IMR-90 (cell line): ENCODE results near the gene TIGIT. TPM values are rescaled to one million over a fixed set of nuclear protein-coding genes. Genes with fewer than 3 reads are reported as not detected.

ENCODE experiments used
- ATAC-seq: fragments of 200-7000 bp; cut with Tn5 transposase; 2 replicates; pipeline ENCODE4 v1.9.1; 2020; ENCODE audit warnings: low read depth, mild to moderate bottlenecking, moderate library complexity
- BruUV-seq: library from RNA; stranded (reverse); fragments of 400-500 nt; replicated peaks from 2 replicates; lab custom pipeline; 2021; lab: Mats Ljungman, UMichigan
- CTCF ChIA-PET: fragments of 300-600 bp; formaldehyde crosslinking; extraction: SDS; loops from one replicate; lab custom pipeline; 2021; ENCODE audit warnings: antibody characterized with exemption; lab: Yijun Ruan, JAX
- POLR2A ChIA-PET: fragments of 300-600 bp; sonication (Branson Sonifier 250); formaldehyde crosslinking; loops from one replicate; lab custom pipeline; 2022; ENCODE audit warnings: antibody characterized with exemption; ENCODE audit not compliant: unreplicated experiment; lab: Charles Lee
- DNase-seq: peaks from one replicate; pipeline ENCODE4 v3.0.0; 2013
- H2AFZ ChIP-seq: replicated peaks from 2 replicates; pipeline ENCODE3; 2013; ENCODE audit warnings: low read length, mild to moderate bottlenecking; ENCODE audit not compliant: poor library complexity
- H2AK5ac ChIP-seq: 2 replicates; pipeline ENCODE4 v1.6.1; 2013; ENCODE audit warnings: low read depth, low read length, inconsistent platforms
- H2AK9ac ChIP-seq: replicated peaks from 2 replicates; pipeline ENCODE3; 2013; ENCODE audit warnings: mild to moderate bottlenecking, low read depth, low read length, moderate library complexity; ENCODE audit not compliant: poor library complexity
- H2BK120ac ChIP-seq: 2 replicates; pipeline ENCODE4 v1.6.1; 2013; ENCODE audit warnings: low read depth, low read length, inconsistent platforms
- H2BK15ac ChIP-seq: 3 replicates; pipeline ENCODE4 v1.6.1; 2013; ENCODE audit warnings: low read depth, low read length, inconsistent platforms
- H2BK20ac ChIP-seq: 2 replicates; pipeline ENCODE4 v1.6.1; 2013; ENCODE audit warnings: low read depth, mild to moderate bottlenecking, inconsistent platforms, low read length, moderate library complexity
- H2BK5ac ChIP-seq: 2 replicates; pipeline ENCODE4 v1.6.1; 2013; ENCODE audit warnings: mild to moderate bottlenecking, low read depth, low read length, inconsistent platforms; ENCODE audit not compliant: poor library complexity, severe bottlenecking
- H3K14ac ChIP-seq: replicated peaks from 2 replicates; pipeline ENCODE4 v1.6.1; 2013; ENCODE audit warnings: low read depth, low read length, inconsistent platforms
- H3K18ac ChIP-seq: 2 replicates; pipeline ENCODE4 v1.6.1; 2013; ENCODE audit warnings: low read depth, low read length, control low read depth
- H3K23ac ChIP-seq: 2 replicates; pipeline ENCODE4 v1.6.1; 2013; ENCODE audit warnings: low read depth, low read length, inconsistent platforms
- H3K27ac ChIP-seq: 2 replicates; pipeline ENCODE4 v1.5.1; 2013; ENCODE audit warnings: mild to moderate bottlenecking, control low read depth, low read length; ENCODE audit not compliant: insufficient read depth
- H3K27me3 ChIP-seq: 2 replicates; pipeline ENCODE4 v1.6.1; 2013; ENCODE audit warnings: low read length; ENCODE audit not compliant: control insufficient read depth, insufficient read depth
- H3K36me3 ChIP-seq: 2 replicates; pipeline ENCODE4 v1.6.1; 2013; ENCODE audit warnings: low read length, mixed read lengths; ENCODE audit not compliant: control insufficient read depth, insufficient read depth
- H3K4ac ChIP-seq: 2 replicates; pipeline ENCODE4 v1.6.1; 2013; ENCODE audit warnings: low read depth, low read length, inconsistent platforms
- H3K4me1 ChIP-seq: 2 replicates; pipeline ENCODE4 v1.6.1; 2013; ENCODE audit warnings: low read length, mixed read lengths; ENCODE audit not compliant: control insufficient read depth, insufficient read depth
- H3K4me2 ChIP-seq: 2 replicates; pipeline ENCODE4 v1.6.1; 2013; ENCODE audit warnings: low read depth, mild to moderate bottlenecking, control low read depth, low read length, moderate library complexity
- H3K4me3 ChIP-seq: 2 replicates; pipeline ENCODE4 v1.5.1; 2013; ENCODE audit warnings: low read depth, mild to moderate bottlenecking, control low read depth, low read length, moderate library complexity; ENCODE audit not compliant: insufficient read depth
- H3K56ac ChIP-seq: 2 replicates; pipeline ENCODE4 v1.6.1; 2013; ENCODE audit warnings: low read length, inconsistent platforms; ENCODE audit not compliant: insufficient read depth; ENCODE audit errors: extremely low read depth
- H3K79me1 ChIP-seq, 2 experiments: 2 replicates each; pipeline ENCODE4 v1.6.1; 2013; ENCODE audit warnings: low read length in 2 of 2, inconsistent platforms in 1 of 2, low read depth in 1 of 2
- H3K9ac ChIP-seq: 2 replicates; pipeline ENCODE4 v1.6.1; 2013; ENCODE audit warnings: low read depth, low read length, control low read depth
- H3K9me1 ChIP-seq: 2 replicates; pipeline ENCODE4 v1.6.1; 2013; ENCODE audit warnings: low read length, inconsistent platforms; ENCODE audit not compliant: insufficient read depth
- H3K9me3 ChIP-seq: 2 replicates; pipeline ENCODE4 v1.6.1; 2013; ENCODE audit warnings: low read length; ENCODE audit not compliant: control insufficient read depth, insufficient read depth
- H4K20me1 ChIP-seq: 2 replicates; pipeline ENCODE4 v1.6.1; 2013; ENCODE audit warnings: low read length, inconsistent platforms; ENCODE audit not compliant: insufficient read depth
- H4K5ac ChIP-seq: 2 replicates; pipeline ENCODE4 v1.6.1; 2013; ENCODE audit warnings: mild to moderate bottlenecking, low read depth, low read length, control low read depth
- H4K8ac ChIP-seq, 2 experiments: 2 replicates each; pipeline ENCODE4 v1.6.1; 2013; ENCODE audit warnings: low read depth in 2 of 2, low read length in 2 of 2, control low read depth in 1 of 2, inconsistent platforms in 1 of 2
- H4K91ac ChIP-seq: 2 replicates; pipeline ENCODE4 v1.6.1; 2013; ENCODE audit warnings: low read depth, low read length, inconsistent platforms; ENCODE audit not compliant: insufficient read depth
- BHLHE40 ChIP-seq: fragments of 150-350 bp; IDR thresholded peaks from 2 replicates; pipeline ENCODE4 v1.6.1; 2016; ENCODE audit warnings: mild to moderate bottlenecking, low read depth, low read length
- CEBPB ChIP-seq: IDR thresholded peaks from 2 replicates; pipeline ENCODE4 v1.6.1; 2012; ENCODE audit warnings: low read depth, low read length, improper control_type of control experiment
- CHD1 ChIP-seq: IDR thresholded peaks from 2 replicates; pipeline ENCODE4 v1.6.1; 2012; ENCODE audit warnings: low read depth, low read length, improper control_type of control experiment
- CTCF ChIP-seq: conservative IDR thresholded peaks from 2 replicates; pipeline ENCODE4 v1.5.1; 2012; ENCODE audit warnings: mild to moderate bottlenecking, low read depth, low read length, improper control_type of control experiment
- FOS ChIP-seq: fragments of 150-350 bp; IDR thresholded peaks from 2 replicates; pipeline ENCODE4 v1.6.1; 2016; ENCODE audit warnings: low read depth, low read length
- MAFK ChIP-seq: IDR thresholded peaks from 2 replicates; pipeline ENCODE4 v1.6.1; 2012; ENCODE audit warnings: low read depth, low read length, improper control_type of control experiment
- MAZ ChIP-seq: IDR thresholded peaks from 2 replicates; pipeline ENCODE4 v1.6.1; 2012; ENCODE audit warnings: low read depth, mild to moderate bottlenecking, low read length, improper control_type of control experiment, moderate library complexity, borderline replicate concordance
- MXI1 ChIP-seq: IDR thresholded peaks from 2 replicates; pipeline ENCODE4 v1.6.1; 2012; ENCODE audit warnings: low read depth, mild to moderate bottlenecking, low read length, moderate library complexity, borderline replicate concordance
- NFE2L2 ChIP-seq: fragments of 150-350 bp; IDR thresholded peaks from 2 replicates; pipeline ENCODE4 v1.6.1; 2016; ENCODE audit warnings: low read depth, mild to moderate bottlenecking, low read length
- POLR2A ChIP-seq: IDR thresholded peaks from 2 replicates; pipeline ENCODE4 v1.6.1; 2012; ENCODE audit warnings: mild to moderate bottlenecking, low read depth, low read length
- RAD21 ChIP-seq: IDR thresholded peaks from 2 replicates; pipeline ENCODE4 v1.6.1; 2012; ENCODE audit warnings: low read length, improper control_type of control experiment
- RCOR1 ChIP-seq: IDR thresholded peaks from 2 replicates; pipeline ENCODE4 v1.6.1; 2012; ENCODE audit warnings: mild to moderate bottlenecking, low read length, improper control_type of control experiment; ENCODE audit not compliant: insufficient replicate concordance
- RFX5 ChIP-seq: IDR thresholded peaks from 2 replicates; pipeline ENCODE4 v1.8.0; 2012; ENCODE audit warnings: low read depth, mild to moderate bottlenecking, low read length, moderate library complexity
- SMC3 ChIP-seq: fragments of 150-350 bp; IDR thresholded peaks from 2 replicates; pipeline ENCODE4 v1.6.1; 2016; ENCODE audit warnings: low read depth, mild to moderate bottlenecking, antibody characterized with exemption, low read length, moderate library complexity
- dilution Hi-C: fragments of 300-500 bp; cut with HindIII; formaldehyde crosslinking; loops from one replicate; pipeline ENCODE4 v1.14.3; 2018; ENCODE audit warnings: low sequenced_read_pairs; ENCODE audit not compliant: unreplicated experiment
- in situ Hi-C: fragments of 300-500 bp; cut with MboI; formaldehyde crosslinking; loops from 3 replicates; pipeline ENCODE4 v1.14.3; 2019; ENCODE audit warnings: low sequenced_read_pairs, inconsistent platforms, mixed read lengths
- intact Hi-C: fragments of 100-400 bp; cut with micrococcal nuclease; formaldehyde crosslinking; loops from 2 replicates; pipeline ENCODE4 v1.10.0; 2022
- polyA plus RNA-seq, 3 experiments: library from polyadenylated mRNA; depleted of rRNA; stranded (reverse); fragments of >200 nt; gene quantifications; 2 replicates each; pipeline ENCODE4 v1.2.3, GENCODE V29; 2012; ENCODE audit warnings: low replicate concordance in 1 of 3
- total RNA-seq: library from RNA; depleted of rRNA; stranded (reverse); fragments of >200 nt; gene quantifications from 2 replicates; pipeline ENCODE4 v1.2.3, GENCODE V29; 2012
- TF ChIP-seq, protein P1 (sequence below): fragments of 150-350 bp; IDR thresholded peaks from 2 replicates; pipeline ENCODE4 v1.6.1; 2016; ENCODE audit warnings: low read depth, mild to moderate bottlenecking, low read length, moderate library complexity, borderline replicate concordance
- TF ChIP-seq, protein P2 (sequence below): fragments of 150-350 bp; IDR thresholded peaks from 2 replicates; pipeline ENCODE4 v1.6.1; 2017; ENCODE audit warnings: mild to moderate bottlenecking, antibody characterized with exemption, low read length, low read depth

The TIGIT gene
- total and polyA plus RNA-seq, 2 of the 4 experiments (the other 2 are of a cell fraction), result not detected

DNA sequence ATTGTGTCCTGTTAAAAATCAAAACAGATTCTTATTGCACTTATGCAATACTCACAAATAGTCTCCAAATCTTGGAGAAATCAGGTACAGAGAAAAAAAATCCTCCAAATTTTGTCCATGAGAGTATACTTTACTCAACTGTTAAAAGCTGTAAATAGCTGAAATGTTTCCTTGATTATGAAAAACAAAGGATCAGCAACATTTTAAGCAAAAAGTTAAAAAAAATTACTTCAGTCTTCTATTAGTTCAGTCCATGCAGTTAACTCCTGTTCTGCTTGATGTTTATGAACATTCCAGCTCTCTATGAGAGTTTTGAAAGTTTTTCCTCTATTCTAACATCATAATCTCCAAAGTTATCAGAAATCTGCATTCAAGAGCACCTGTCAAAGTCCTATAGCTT is 33.7 kb upstream of the TIGIT start:
- intact Hi-C loops, result no loop called here
- H3K4me1 ChIP-seq, result no peaks in the 10 kb centered on the region
- H3K36me3 ChIP-seq, result no peaks in the 10 kb centered on the region
- H2AFZ ChIP-seq, result no peak overlapping the region
- H3K23ac ChIP-seq, result no peak overlapping the region
- no peak for DNase-seq
- no peak overlapping the region for H3K14ac ChIP-seq
- H3K4me2 ChIP-seq, result no peak overlapping the region
- H4K20me1 ChIP-seq, result no peaks in the 10 kb centered on the region
- no peaks in the 10 kb centered on the region; the same call in 1 of the 2 replicates for H3K27me3 ChIP-seq
- CTCF ChIA-PET, result no interaction called here
- H3K9me1 ChIP-seq, result no peaks in the 10 kb centered on the region
- no peak overlapping the region for H2BK5ac ChIP-seq
- no TSS peak for BruUV-seq
- H2BK20ac ChIP-seq, result no peak overlapping the region
- H3K4me3 ChIP-seq, result no peak overlapping the region
- no peak overlapping the region for H4K8ac ChIP-seq
- no peak overlapping the region for H2BK120ac ChIP-seq
- no peak overlapping the region for H4K5ac ChIP-seq
- in situ Hi-C loops, result no loop called here
- no peak overlapping the region for H3K9ac ChIP-seq
- POLR2A ChIA-PET, result no interaction called here
- H3K9me3 ChIP-seq, result no peaks in the 10 kb centered on the region
- no peak overlapping the region for H4K91ac ChIP-seq
- H3K27ac ChIP-seq, result no peak overlapping the region
- dilution Hi-C loops, result no loop called here
- no peak overlapping the region for H2AK5ac ChIP-seq
- no peak overlapping the region for H3K4ac ChIP-seq
- no peaks in the 10 kb centered on the region for H3K79me1 ChIP-seq
- H3K18ac ChIP-seq, result no peak overlapping the region
- no peak for TF ChIP-seq SMC3
- TF ChIP-seq CTCF, result no peak
- no peak for TF ChIP-seq NFE2L2
- TF ChIP-seq RCOR1, result no peak
- TF ChIP-seq MXI1, result no peak
- TF ChIP-seq, protein P1, sequence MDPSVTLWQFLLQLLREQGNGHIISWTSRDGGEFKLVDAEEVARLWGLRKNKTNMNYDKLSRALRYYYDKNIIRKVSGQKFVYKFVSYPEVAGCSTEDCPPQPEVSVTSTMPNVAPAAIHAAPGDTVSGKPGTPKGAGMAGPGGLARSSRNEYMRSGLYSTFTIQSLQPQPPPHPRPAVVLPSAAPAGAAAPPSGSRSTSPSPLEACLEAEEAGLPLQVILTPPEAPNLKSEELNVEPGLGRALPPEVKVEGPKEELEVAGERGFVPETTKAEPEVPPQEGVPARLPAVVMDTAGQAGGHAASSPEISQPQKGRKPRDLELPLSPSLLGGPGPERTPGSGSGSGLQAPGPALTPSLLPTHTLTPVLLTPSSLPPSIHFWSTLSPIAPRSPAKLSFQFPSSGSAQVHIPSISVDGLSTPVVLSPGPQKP, result no peak
- TF ChIP-seq RFX5, result no peak
- TF ChIP-seq, protein P2, sequence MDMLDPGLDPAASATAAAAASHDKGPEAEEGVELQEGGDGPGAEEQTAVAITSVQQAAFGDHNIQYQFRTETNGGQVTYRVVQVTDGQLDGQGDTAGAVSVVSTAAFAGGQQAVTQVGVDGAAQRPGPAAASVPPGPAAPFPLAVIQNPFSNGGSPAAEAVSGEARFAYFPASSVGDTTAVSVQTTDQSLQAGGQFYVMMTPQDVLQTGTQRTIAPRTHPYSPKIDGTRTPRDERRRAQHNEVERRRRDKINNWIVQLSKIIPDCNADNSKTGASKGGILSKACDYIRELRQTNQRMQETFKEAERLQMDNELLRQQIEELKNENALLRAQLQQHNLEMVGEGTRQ, result no peak
- TF ChIP-seq FOS, result no peak
- TF ChIP-seq POLR2A, result no peak
- TF ChIP-seq CEBPB, result no peak
- TF ChIP-seq RAD21, result no peak
- no peak for TF ChIP-seq MAZ
- TF ChIP-seq MAFK, result no peak
- TF ChIP-seq BHLHE40, result no peak
- TF ChIP-seq CHD1, result no peak
- H3K56ac ChIP-seq, result no peak overlapping the region
- no peak overlapping the region for H2BK15ac ChIP-seq
- H2AK9ac ChIP-seq, result no peak overlapping the region
- no peak for ATAC-seq
